ENCODE measurements around the gene KRTAP10-9.

DNA sequence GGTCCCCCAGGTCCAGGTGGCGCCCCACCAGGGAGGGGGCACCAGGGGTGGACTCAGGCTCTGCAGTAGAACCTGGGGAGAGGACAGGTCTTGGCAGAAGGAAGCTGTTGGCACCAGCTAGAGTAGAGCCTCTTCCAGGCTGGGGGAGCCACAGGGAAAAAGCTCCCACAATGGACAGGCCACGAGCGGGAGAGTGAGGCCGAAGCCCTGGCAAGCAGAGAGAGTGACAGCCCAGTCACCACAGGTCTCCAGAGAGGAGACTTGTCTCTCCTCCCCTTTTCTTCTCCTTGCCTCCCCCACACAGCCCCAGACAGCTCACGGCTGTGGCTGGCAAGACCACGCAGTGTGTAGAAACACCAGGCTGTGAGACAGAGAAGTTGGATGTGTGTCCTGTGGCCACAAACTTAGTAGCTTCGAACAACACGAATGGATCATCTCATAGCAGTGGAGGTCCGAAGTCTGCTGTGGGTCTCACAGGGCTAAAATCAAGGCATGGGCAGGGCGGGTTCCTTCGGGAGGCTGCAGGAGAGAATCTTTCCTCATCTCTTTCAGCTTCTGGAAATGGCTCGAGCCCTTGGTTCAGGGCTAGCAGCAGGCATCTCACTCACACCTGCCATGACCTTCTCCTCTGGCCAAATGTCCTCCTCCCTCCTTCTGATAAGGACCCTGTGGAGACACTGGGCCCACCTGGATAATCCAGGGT, 24.2 kb downstream of the KRTAP10-9 start:
- no peak for TF ChIP-seq CTCF (IDR thresholded peaks at IDR 0.05)
- TF ChIP-seq POLR2A (IDR thresholded peaks at IDR 0.05) = no peak
